ENCODE results near the gene RARRES2.

GRCh38 chr7:150340875-150341262 lies 560 bp downstream of the RARRES2 start:
- TF ChIP-seq, protein P1, sequence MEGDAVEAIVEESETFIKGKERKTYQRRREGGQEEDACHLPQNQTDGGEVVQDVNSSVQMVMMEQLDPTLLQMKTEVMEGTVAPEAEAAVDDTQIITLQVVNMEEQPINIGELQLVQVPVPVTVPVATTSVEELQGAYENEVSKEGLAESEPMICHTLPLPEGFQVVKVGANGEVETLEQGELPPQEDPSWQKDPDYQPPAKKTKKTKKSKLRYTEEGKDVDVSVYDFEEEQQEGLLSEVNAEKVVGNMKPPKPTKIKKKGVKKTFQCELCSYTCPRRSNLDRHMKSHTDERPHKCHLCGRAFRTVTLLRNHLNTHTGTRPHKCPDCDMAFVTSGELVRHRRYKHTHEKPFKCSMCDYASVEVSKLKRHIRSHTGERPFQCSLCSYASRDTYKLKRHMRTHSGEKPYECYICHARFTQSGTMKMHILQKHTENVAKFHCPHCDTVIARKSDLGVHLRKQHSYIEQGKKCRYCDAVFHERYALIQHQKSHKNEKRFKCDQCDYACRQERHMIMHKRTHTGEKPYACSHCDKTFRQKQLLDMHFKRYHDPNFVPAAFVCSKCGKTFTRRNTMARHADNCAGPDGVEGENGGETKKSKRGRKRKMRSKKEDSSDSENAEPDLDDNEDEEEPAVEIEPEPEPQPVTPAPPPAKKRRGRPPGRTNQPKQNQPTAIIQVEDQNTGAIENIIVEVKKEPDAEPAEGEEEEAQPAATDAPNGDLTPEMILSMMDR (IDR thresholded peaks at IDR 0.05; ENCODE audit: insufficient read depth, low read length): no peak
- TF ChIP-seq REST (IDR thresholded peaks at IDR 0.05; ENCODE audit: insufficient replicate concordance, low read depth) (no peak), POLR2AphosphoS5 (IDR thresholded peaks at IDR 0.05; ENCODE audit: low read depth) (no peak), GABPA (IDR thresholded peaks at IDR 0.05; ENCODE audit: low read depth) (no peak)

Data from HL-60 (cell line).